ENCODE results near the gene ADAMTS5.

Gene ADAMTS5

GRCh38 chr21:26967062-26967913 is at the start of gene ADAMTS5:
ADAMTS5 (minus strand) TSS chr21:26967088; CDS start chr21:26966391, 697 bp downstream.
- no peak for DNase-seq

GRCh38 chr21:27001526-27001925 is 34.6 kb upstream of the ADAMTS5 start:
- no peak for DNase-seq

- DNase-seq, result no peak
Measured at GRCh38 chr21:26983576-26983975, 16.7 kb upstream of the ADAMTS5 start.

- DNase-seq, result no peak
Measured at GRCh38 chr21:26982767-26983166, 15.9 kb upstream of the ADAMTS5 start.

- DNase-seq, result no peak
Measured at GRCh38 chr21:26977746-26978145, 10.9 kb upstream of the ADAMTS5 start.

- DNase-seq, result no peak
Measured at GRCh38 chr21:26973226-26973625, 6.3 kb upstream of the ADAMTS5 start.

- DNase-seq, result no peak
Measured at GRCh38 chr21:26972192-26972591, 5.3 kb upstream of the ADAMTS5 start.

GRCh38 chr21:26969971-26970725 is 3.3 kb upstream of the ADAMTS5 start:
- no peak for DNase-seq

GRCh38 chr21:26966649-26967061 is 233 bp downstream of the ADAMTS5 start:
- no peak for DNase-seq

GRCh38 chr21:26965907-26966581 is 844 bp downstream of the ADAMTS5 start:
- DNase-seq, result no peak

- DNase-seq, result no peak
Measured at GRCh38 chr21:26965040-26965906, 1.6 kb downstream of the ADAMTS5 start.

GRCh38 chr21:26964170-26964778 is 2.6 kb downstream of the ADAMTS5 start:
- DNase-seq, result no peak

- no peak for DNase-seq
Measured at GRCh38 chr21:26962621-26963181, 4.2 kb downstream of the ADAMTS5 start.

- DNase-seq, result no peak
Measured at GRCh38 chr21:26961698-26962097, 5.2 kb downstream of the ADAMTS5 start.

- DNase-seq, result no peak
Measured at GRCh38 chr21:26958788-26959187, 8.1 kb downstream of the ADAMTS5 start.

- DNase-seq, result no peak
Measured at GRCh38 chr21:26956813-26957212, 10.1 kb downstream of the ADAMTS5 start.

GRCh38 chr21:26956216-26956615 is 10.7 kb downstream of the ADAMTS5 start:
- no peak for DNase-seq

GRCh38 chr21:26954662-26955121 is 12.2 kb downstream of the ADAMTS5 start:
- DNase-seq, result no peak

GRCh38 chr21:26952374-26953066 is 14.4 kb downstream of the ADAMTS5 start:
- DNase-seq, result no peak

- DNase-seq, result no peak
Measured at GRCh38 chr21:26949830-26950229, 17.1 kb downstream of the ADAMTS5 start.

GRCh38 chr21:26948194-26948593 is 18.7 kb downstream of the ADAMTS5 start:
- no peak for DNase-seq
